Fibroblast of pulmonary artery (primary cell): Measurements from ENCODE around the gene SPATA46.

Experiments used
- DNase-seq: peaks from one replicate; pipeline ENCODE4 v3.0.0-alpha.2; 2010; ENCODE audit warnings: low read depth
- H3K4me3 ChIP-seq: replicated peaks from 2 replicates; pipeline ENCODE4 v1.5.1; 2011; ENCODE audit warnings: low read depth, mild to moderate bottlenecking, control low read depth, low read length, moderate library complexity
- CTCF ChIP-seq: IDR thresholded peaks from 2 replicates; pipeline ENCODE4 v1.5.1; 2011; ENCODE audit warnings: mild to moderate bottlenecking, control low read depth, low read length, inconsistent platforms; ENCODE audit errors: missing control alignments

The SPATA46 gene

GRCh38 chr1:162390396-162391185 lies 13.9 kb upstream of the SPATA46 start:
- no peak for DNase-seq
- no peak overlapping the region for H3K4me3 ChIP-seq
- no peak for TF ChIP-seq CTCF

GRCh38 chr1:162389971-162390370 lies 13.3 kb upstream of the SPATA46 start:
- H3K4me3 ChIP-seq: no peak overlapping the region
- no peak for DNase-seq
- TF ChIP-seq CTCF: no peak

- H3K4me3 ChIP-seq: no peak overlapping the region
- no peak for DNase-seq
- TF ChIP-seq CTCF: no peak
Observed at GRCh38 chr1:162389021-162389818, 12.6 kb upstream of the SPATA46 start.

- no peak for TF ChIP-seq CTCF
- H3K4me3 ChIP-seq: no peak overlapping the region
- peak; percentile 56 for DNase-seq
Observed at GRCh38 chr1:162388615-162389014, 12.0 kb upstream of the SPATA46 start.

GRCh38 chr1:162388083-162388594 lies 11.5 kb upstream of the SPATA46 start:
- DNase-seq: no peak
- no peak for TF ChIP-seq CTCF
- H3K4me3 ChIP-seq: no peak overlapping the region

GRCh38 chr1:162387226-162388082 lies 10.8 kb upstream of the SPATA46 start:
- TF ChIP-seq CTCF: no peak
- peak; percentile 43 for DNase-seq

More at GRCh38 chr1:162387226-162388082, 10.8 kb upstream of the SPATA46 start:
- no peak overlapping the region for H3K4me3 ChIP-seq
